Calu3 (cell line): ENCODE results near the gene BBS4. TPM values are rescaled to one million over a fixed set of nuclear protein-coding genes. Genes with fewer than 3 reads are reported as not detected.

Experiments used
- BruUV-seq: library from RNA; stranded (reverse); fragments of 400-500 nt; replicated peaks from 2 replicates; lab custom pipeline; 2021; lab: Mats Ljungman, UMichigan
- CTCF ChIA-PET: fragments of 300-600 bp; sonication (Branson Sonifier 250); formaldehyde crosslinking; loops from one replicate; lab custom pipeline; 2022; ENCODE audit warnings: antibody characterized with exemption; lab: Charles Lee
- DNase-seq: peaks from one replicate; pipeline ENCODE4 v3.0.0; 2022
- H3K27ac Mint-ChIP-seq: one replicate; pipeline ENCODE4 v1.8.0; 2022; ENCODE audit warnings: mixed read lengths; ENCODE audit not compliant: unreplicated experiment
- H3K27me3 Mint-ChIP-seq: one replicate; pipeline ENCODE4 v1.8.0; 2022; ENCODE audit warnings: mixed read lengths; ENCODE audit not compliant: unreplicated experiment
- H3K36me3 Mint-ChIP-seq: one replicate; pipeline ENCODE4 v1.8.0; 2022; ENCODE audit warnings: mild to moderate bottlenecking, moderate library complexity, mixed read lengths; ENCODE audit not compliant: insufficient read depth, unreplicated experiment
- H3K4me1 Mint-ChIP-seq: one replicate; pipeline ENCODE4 v1.8.0; 2022; ENCODE audit warnings: mild to moderate bottlenecking, low read depth, mixed read lengths; ENCODE audit not compliant: unreplicated experiment
- H3K4me3 Mint-ChIP-seq: one replicate; pipeline ENCODE4 v1.8.0; 2022; ENCODE audit warnings: mild to moderate bottlenecking, low read depth, moderate library complexity, mixed read lengths; ENCODE audit not compliant: unreplicated experiment
- H3K9me3 Mint-ChIP-seq: one replicate; pipeline ENCODE4 v1.8.0; 2022; ENCODE audit warnings: low read depth, mixed read lengths; ENCODE audit not compliant: unreplicated experiment
- CTCF ChIP-seq: fragments of 200-600 bp; IDR thresholded peaks from one replicate; pipeline ENCODE4 v1.8.0; 2022; ENCODE audit warnings: antibody characterized with exemption; ENCODE audit not compliant: unreplicated experiment
- intact Hi-C: fragments of 100-400 bp; cut with micrococcal nuclease; formaldehyde crosslinking; loops from one replicate; pipeline ENCODE4 v1.10.0; 2022; ENCODE audit not compliant: unreplicated experiment
- total RNA-seq: library from RNA; stranded (reverse); gene quantifications from 2 replicates; pipeline ENCODE4 v1.2.3, GENCODE V29; 2022

BBS4 gene
- total RNA-seq, 1 experiment from 2014 or later, result 23.0 TPM

GRCh38 chr15:72732086-72732485 lies 46.1 kb downstream of the BBS4 start:
- Mint-ChIP-seq H3K4me3 (no peak overlapping the region), H3K36me3 (peaks cover 4% of the 10 kb centered on the region), H3K9me3 (no peaks in the 10 kb centered on the region), H3K4me1 (no peaks in the 10 kb centered on the region), H3K27ac (no peak overlapping the region), H3K27me3 (no peaks in the 10 kb centered on the region)
- no peak for TF ChIP-seq CTCF
- DNase-seq, result no peak
- CTCF ChIA-PET, result interaction anchor here (1.2 kb wide), 1 partner anchor 12 kb away, joined by 4 read pairs; no protein-coding TSS in a partner anchor
- intact Hi-C loops, result no loop called here
- no TSS peak for BruUV-seq

GRCh38 chr15:72732516-72732915 lies 46.5 kb downstream of the BBS4 start:
- BruUV-seq, result no TSS peak
- Mint-ChIP-seq H3K9me3 (no peaks in the 10 kb centered on the region), H3K4me3 (no peak overlapping the region), H3K36me3 (peaks cover 4% of the 10 kb centered on the region), H3K27ac (no peak overlapping the region), H3K27me3 (no peaks in the 10 kb centered on the region), H3K4me1 (no peaks in the 10 kb centered on the region)
- TF ChIP-seq CTCF, result no peak
- CTCF ChIA-PET, result no interaction called here
- intact Hi-C loops, result no loop called here
- no peak for DNase-seq

GRCh38 chr15:72733941-72734738 lies 48.1 kb downstream of the BBS4 start:
- CTCF ChIA-PET, result interaction anchor here (1.6 kb wide), 1 partner anchor 12 kb away, joined by 3 read pairs; no protein-coding TSS in a partner anchor
- Mint-ChIP-seq H3K9me3 (no peaks in the 10 kb centered on the region), H3K27ac (no peak overlapping the region), H3K4me3 (no peak overlapping the region), H3K27me3 (no peaks in the 10 kb centered on the region), H3K36me3 (peaks cover under 1% of the 10 kb centered on the region), H3K4me1 (no peaks in the 10 kb centered on the region)
- DNase-seq, result no peak
- no TSS peak for BruUV-seq
- intact Hi-C loops, result no loop called here
- TF ChIP-seq CTCF, result no peak

- Mint-ChIP-seq H3K36me3 (peaks cover 10% of the 10 kb centered on the region), H3K4me1 (no peaks in the 10 kb centered on the region), H3K9me3 (no peaks in the 10 kb centered on the region), H3K4me3 (no peak overlapping the region), H3K27ac (no peak overlapping the region), H3K27me3 (no peaks in the 10 kb centered on the region)
- DNase-seq, result no peak
- CTCF ChIA-PET, result interaction anchor here (1.6 kb wide), 1 partner anchor 13 kb away, joined by 3 read pairs; no protein-coding TSS in a partner anchor
- intact Hi-C loops, result no loop called here
- TF ChIP-seq CTCF, result no peak
- no TSS peak for BruUV-seq
These were observed 49.1 kb downstream of the BBS4 start for GRCh38 chr15:72735111-72735510.
